ENCODE measurements around the gene GIPC1. TPM values are rescaled to one million over a fixed set of nuclear protein-coding genes. Genes with fewer than 3 reads are reported as not detected.
"Not testable (repeated sequence)": the region's sequence is repeated elsewhere in the genome, so short reads cannot be mapped to it uniquely, and the experiment has no call there.

GIPC1 gene, protein sequence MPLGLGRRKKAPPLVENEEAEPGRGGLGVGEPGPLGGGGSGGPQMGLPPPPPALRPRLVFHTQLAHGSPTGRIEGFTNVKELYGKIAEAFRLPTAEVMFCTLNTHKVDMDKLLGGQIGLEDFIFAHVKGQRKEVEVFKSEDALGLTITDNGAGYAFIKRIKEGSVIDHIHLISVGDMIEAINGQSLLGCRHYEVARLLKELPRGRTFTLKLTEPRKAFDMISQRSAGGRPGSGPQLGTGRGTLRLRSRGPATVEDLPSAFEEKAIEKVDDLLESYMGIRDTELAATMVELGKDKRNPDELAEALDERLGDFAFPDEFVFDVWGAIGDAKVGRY
- polyA plus RNA-seq (ENCODE audit: insufficient read length) = 41.1 TPM

DNA sequence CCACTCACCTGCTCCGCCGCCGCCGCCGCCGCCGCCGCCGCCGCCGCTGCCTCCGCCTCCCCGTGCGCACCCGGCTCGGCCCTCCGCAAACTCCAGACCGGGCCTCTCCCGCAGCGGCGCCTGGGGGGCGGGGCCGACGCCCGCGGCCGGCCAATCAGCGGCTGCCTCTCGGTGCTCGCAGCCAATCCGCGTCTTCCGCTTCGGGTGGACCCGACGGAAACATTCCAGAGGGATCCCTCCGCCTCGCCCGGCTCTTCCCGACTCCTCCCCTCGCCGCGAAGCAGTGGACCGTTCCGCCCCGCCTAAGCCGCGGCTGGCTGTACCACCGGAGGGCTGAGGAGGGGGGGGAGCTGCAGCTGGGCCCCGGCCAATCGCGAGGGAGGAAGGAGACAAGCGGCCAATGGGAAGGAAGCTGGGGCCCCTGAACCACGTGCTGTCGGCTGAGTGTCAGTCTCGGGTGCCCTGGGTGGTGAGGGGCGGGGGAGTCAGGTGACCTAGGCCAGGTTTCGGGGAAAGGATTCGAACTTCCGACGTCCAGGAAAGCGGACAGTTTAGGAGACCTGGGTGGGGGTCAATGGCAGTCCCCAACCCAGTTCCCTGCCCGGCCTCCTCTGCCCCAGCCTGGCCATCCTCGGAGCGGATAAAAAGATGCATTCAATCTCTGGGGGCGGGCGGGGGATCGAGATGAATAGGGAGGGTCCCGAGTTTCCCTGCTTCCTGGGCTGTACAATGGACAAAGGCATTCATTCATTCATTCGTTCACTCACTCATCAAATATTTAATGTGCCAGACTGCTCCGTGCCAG is at the start of gene GIPC1:
Gene GIPC1, minus strand, starts transcription at position 99 of the 805 bp plus-strand sequence. CDS start 13,151 bp downstream, outside the sequence.
- DNase-seq (ENCODE audit: low read depth) = peak; percentile 87

DNA sequence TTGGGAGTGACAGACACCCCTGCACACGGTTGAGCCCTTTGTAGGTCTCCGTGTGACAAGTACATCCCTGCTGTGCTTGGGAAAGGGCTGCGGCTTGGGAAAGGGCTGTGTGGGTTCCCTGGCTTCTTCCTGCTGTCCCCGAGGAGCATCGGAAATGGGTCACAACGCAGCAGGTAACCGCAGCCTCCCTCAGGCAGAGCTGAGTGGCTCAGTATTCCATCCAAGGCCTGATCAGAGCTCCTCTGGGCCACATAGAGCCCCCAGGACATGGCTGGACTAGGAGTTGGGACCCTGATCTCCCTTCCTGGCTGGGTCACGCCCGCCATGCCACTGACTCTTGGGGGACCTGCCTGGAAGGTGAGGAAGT is 49.8 kb upstream of the GIPC1 start:
- DNase-seq (ENCODE audit: low read depth) = no peak

DNA sequence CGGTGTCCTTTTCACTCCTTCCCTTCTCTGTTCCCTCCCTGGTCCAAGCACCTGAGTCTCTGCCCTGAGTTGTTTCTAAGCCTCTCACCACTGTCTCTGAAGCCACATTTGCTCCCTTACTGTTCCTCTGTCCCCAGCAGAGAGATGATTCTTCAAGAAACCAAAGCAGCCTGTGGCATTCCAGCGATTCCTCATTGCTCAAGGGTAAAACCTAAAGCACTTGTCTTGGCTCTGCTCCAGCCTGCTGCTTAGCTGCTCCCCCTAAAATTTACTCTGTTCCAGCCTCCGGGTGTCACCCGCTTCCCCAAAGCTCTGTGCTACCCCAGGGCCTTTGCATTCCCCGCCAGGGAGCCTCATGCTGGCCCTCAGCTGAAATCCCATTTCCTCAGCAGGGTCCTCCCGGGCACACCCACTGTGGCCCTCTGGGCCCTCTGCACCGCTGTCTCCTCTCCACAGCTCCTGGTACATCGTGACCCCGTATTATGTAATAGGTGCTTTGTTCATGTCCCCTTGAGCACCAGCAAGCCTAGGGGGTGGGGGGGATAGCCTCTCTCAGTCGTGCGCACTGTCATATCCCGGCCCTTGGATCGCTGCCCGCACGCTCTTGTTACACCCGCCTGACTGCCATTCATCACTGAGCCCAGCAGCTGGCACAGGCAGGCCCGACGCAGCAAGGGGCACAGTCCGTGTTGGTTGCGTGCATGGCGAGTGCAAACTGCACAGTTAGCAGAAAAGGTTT is 49.2 kb upstream of the GIPC1 start:
- no peak for DNase-seq (ENCODE audit: low read depth)

DNA sequence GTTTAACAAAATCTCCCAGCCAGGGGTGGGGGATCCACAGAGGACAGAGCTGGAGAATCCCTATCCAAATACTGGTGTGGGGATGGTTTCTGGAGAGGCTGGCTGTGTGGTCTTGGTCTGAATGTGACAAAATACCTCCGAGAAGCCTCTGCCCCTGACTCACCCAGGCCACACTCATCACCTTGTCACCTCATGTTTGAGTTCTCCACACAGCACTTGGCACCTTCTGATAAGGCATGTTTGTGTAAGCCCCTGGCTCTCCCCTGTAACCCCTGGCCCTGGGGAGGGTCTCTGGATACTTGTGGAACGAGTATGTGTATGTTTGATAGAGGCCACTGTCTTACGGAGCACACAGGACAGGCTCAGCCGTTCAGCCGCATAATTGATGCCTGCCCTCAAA is 48.1 kb upstream of the GIPC1 start:
- DNase-seq (ENCODE audit: low read depth) = no peak

DNA sequence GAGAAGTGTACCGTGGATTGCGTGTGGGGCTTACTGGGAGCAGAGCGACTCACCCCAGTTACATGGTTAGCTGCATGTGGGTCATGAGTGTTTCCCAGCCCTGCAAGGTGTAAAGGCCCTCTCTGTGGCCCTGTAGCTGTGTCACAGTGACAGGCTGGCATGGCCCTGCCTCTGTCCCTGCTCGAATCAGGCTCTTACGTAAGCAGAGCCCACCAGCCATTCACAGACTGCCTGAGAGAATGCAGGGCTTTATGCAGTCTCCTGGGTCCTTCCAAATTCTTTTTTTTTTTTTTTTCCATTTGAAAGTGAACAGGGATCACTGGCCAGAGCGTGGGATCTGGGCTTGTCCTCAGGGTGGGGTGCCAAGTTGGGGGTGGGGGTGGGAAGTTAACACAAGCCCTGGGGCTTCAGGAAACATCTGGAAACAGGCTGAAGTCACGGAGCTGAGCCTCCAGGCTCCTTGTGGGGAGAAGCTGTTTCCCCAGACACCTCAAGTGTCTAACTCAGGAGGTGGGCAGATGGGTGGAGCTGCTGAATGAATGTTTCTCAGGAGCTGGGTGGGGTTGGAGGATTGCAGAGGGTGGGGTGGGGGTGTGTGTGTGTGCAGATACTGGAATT is 46.9 kb upstream of the GIPC1 start:
- no peak for DNase-seq (ENCODE audit: low read depth)

DNA sequence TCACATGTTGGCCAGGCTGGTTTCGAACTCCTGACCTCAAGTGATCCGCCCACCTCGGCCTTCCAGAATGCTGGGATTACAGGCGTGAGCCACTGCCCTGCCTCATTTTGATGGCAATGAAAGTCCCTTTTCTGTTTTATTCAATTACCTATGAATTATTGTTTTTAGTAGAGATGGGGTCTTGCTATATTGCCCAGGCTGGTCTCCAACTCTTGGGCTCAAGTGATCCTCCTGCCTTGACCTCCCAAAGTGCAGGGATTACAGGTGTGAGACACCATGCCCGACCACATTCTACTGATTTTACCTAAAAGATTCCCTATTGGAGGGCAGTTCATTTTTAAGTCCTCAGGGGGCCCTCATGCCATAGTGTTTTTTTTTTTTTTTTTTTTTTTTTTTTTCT is 46.1 kb upstream of the GIPC1 start:
- DNase-seq (ENCODE audit: low read depth) = not testable (repeated sequence)

DNA sequence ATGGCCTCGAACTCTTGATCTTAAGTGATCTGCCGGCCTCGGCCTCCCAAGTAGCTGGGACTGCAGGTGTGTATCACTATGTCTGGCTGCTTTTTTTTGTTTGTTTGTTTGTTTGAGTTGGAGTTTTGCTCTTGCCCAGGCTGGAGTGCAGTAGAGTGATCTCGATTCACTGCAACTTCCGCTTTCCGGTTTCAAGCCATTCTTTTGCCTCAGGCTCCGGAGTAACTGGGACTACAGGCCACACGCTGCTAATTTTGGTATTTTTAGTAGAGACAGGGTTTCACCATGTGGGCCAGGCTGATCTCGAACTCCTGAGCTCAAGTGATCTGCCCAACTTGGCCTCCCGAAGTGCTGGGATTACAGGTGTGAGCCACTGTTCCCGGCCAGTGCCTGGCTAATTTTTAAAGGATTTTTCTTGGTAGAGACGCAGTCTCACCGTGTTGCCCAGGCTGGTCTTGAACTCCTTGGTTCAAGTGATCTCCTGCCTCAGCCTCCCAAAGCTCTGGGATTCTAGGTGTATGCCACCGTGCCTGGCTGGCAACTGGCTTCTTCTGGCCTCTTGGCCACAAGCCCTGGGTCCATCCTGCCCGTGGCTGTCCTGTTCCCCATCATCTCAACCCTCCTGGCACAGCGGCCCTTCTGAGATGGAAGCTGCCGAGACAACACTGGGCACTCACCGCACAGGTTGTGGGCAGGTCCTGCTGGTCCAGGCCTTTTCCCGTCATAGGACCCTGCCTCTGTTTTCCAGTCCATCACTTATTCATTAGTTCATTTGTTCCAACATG is 45.0 kb upstream of the GIPC1 start:
- DNase-seq (ENCODE audit: low read depth) = no peak

DNA sequence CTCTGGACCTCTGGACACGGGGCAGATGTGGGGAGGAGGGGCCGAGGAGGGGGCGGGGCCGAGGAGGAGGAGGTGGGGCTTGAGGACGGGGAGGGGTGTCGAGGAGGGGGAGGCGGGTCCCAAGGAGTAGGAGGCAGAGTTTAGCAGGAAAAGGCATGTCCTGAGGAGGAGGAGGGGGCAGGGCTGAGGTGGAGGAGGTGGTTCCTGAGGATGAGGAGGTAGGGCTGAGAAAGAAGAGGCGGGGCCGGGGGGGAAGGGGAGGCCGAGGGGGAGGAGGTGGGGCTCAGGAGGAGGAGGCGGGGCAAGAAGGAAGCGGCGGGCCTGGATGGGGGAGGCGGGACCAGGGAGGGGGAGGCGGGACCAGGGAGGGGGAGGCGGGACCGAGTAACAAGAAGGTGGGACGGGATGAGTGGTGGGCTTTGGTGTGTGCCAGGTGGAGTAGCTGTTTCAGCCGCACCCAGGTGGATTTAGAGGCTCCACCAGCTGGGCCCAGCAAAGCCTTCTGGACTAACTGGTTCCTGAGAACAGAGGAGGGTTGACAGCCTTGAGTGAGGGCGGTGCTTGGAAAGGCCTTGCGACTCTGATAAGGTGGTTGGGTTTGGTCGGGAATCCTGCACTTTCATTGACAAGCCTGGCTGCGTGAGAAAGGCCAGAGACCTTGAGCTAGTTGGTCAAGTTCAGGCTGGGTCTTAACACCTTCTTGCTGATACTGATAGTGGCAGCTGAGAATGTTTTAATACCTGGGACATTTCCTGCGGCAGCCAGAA is 41.2 kb upstream of the GIPC1 start:
- DNase-seq (ENCODE audit: low read depth) = no peak

DNA sequence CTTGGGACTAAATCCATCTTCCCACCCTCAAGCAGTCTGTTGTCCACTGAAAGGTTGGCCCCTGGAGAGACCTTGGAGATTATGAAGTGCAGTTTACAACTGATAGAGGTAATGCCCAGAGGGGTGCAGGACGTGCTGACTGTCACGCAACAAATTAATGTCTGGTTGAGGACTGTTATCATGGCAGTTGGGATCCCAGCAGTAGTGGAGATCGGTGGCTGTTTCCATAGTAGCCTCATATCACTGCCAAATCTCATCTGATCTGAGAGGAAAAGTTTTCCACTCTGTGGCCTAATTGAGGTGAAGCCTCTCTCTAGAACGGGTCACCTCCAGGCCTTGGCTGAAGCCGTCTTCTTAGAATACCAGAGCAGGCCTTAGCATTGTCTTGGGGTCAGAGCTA is 37.5 kb upstream of the GIPC1 start:
- no peak for DNase-seq (ENCODE audit: low read depth)

DNA sequence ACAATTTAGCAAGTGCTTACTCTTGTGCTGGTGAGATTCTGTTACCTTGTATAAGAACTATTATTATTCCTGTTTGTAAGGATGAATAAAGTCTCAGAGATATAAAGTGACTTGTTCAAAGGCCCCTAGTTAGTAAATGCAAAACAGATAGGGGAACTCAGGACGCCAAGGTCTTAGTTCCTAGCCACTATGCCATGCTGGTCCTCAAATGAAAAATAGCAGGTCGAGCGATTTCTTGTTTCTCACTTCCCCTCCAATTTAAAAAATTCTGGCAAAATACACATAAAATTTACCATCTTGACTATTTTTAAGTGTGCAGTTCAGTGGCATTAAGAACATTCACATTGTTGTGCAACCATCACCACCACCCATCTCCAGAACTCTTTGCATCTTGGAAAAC is 34.6 kb upstream of the GIPC1 start:
- no peak for DNase-seq (ENCODE audit: low read depth)

DNA sequence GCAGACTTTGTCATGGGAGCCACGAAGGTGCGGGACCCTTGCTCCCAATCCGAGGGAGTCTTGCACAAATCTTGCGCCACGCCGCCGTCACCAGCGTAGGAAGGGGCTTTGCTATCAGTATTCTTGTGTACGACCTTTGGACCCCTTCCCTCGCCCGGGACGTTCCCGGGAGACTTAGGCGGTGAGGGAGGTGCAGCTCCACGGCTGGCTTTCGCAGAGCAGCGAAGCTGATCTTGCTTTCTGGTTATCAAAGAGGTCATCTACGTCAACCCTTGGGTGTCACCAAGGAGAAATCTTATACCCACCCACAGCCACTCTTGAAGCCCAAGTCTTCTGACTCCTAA is 34.0 kb upstream of the GIPC1 start:
- no peak for DNase-seq (ENCODE audit: low read depth)

DNA sequence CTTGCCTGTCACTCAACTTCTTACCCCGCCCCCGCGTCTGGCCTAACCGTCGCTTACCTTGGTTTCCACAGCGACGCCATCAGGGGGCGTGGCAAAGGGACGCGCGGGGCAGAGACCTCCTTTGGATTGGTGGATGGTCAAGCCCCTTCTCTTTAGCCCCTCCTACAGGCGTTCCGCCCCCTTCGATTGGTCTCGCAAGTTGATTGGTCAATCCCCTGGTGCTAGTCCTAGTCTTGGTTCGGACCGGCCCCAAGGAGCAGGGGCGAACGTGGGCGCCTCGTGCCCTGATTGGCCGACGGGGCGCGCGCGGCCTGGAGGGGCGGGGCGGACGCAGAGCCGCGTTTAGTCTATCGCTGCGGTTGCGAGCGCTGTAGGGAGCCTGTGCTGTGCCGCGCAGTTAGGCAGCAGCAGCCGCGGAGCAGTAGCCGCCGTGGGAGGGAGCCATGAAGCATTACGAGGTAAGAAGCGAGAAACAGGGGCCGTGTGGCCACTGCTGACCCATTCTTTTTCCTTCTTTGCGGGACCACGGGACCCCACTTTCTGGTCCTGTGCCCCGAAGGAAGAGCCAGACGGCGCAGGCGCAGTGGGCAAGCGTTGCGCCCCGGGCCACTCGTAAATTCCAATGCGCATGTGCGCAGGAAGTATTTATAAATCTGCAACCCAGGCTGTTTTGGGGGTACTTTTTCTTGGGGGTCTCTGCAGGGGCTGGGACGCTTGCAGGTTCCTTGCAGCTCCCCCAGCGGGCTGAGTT is 33.5 kb upstream of the GIPC1 start, which contains the start of gene TECR:
Gene TECR, plus strand, starts transcription at position 341 of the 751 bp plus-strand sequence. Its CDS starts 103 bp downstream, at position 444.
- DNase-seq (ENCODE audit: low read depth) = peak; percentile 99

DNA sequence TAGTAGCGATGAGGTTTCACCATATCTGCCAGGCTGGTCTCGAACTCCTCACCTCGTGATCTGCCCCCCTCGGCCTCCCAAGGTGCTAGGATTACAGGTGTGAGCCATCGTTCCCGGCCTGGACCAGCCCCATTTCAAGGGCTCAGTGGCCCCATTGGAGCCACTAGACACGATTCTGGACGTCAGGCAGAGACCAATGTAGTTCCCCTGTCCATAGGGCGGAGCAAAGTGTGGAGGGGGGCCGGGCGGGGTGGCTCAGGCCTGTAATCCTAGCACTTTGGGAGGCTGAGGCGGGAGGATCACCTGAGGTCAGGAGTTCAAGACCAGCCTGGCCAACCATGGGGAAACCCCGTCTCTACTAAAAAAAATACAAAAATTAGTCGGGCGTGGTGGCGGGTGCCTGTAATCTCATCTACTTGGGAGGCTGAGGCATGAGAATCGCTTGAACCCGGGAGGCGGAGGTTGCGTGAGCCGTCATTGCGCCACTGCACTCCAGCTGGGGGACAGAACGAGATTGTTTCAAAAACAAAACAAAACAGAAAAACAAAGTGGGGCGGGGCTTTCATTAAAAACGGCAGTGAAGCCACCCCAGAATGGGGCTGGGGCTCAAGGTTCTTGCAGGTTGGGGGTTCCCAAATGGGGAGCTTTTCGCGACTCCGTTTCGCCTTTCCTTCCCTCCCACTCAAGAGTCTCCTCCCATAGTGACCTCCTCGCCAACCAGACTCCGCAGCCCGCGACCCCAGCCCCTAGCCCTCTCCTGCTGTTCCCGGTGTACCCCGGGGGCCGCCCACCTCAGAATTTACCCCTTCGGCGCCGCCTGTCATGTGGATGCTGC is 32.7 kb upstream of the GIPC1 start:
- no peak for DNase-seq (ENCODE audit: low read depth)

DNA sequence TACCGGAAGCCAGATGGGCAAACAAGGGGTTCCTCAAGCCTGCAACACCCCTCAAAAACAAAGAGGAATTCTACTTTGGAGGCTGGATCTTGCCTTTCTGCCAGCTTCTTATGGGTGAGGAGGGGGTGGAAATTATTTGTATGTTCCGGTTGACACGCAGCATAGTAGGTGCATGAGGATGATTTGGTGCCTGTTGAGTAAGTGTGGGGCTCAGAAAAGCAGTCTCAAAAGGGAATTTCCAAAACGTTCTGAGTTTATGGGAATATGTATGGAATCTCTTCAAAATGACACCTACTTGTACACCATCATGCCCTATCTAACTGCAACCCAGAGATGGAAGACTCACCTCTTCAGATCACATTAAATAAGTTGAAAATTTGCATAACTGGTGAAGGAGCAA is 30.5 kb upstream of the GIPC1 start:
- no peak for DNase-seq (ENCODE audit: low read depth)

DNA sequence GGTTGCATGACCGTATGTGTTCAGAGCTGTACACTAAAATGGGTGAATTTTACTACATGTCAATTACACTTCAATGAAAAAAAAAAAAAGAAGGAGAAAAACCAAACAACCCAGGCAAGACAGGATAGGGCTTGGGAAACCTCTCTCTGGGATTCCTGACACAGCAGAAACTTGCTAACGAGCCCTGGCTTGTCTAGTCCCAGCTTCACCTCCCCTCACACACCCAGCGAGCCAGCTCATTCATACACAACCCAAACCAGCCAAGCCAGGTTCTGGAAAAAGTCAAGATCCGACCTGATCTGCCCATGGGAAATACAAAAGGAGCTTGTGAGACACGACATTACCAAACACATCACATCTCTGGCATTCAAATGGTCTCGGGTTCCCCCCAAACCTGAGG is 29.8 kb upstream of the GIPC1 start:
- no peak for DNase-seq (ENCODE audit: low read depth)

DNA sequence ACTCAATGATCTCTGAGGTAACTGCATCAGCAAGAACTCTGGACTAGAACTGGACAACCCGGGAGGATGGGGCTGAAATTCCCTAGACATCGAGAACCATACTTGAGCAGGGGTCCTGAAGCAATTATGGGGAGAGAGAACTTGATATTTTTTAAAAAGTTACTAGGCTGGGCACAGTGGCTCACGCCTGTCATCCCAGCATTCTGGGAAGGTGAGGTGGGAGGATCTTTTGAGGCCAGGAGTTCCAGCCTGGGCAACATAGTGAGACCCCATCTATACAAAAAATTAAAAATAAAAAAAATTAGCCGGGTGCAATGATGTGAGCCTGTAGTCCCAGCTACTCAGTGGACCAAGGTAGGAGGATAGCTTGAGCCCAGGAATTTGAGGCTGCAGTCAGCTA is 24.6 kb upstream of the GIPC1 start:
- DNase-seq (ENCODE audit: low read depth) = no peak

DNA sequence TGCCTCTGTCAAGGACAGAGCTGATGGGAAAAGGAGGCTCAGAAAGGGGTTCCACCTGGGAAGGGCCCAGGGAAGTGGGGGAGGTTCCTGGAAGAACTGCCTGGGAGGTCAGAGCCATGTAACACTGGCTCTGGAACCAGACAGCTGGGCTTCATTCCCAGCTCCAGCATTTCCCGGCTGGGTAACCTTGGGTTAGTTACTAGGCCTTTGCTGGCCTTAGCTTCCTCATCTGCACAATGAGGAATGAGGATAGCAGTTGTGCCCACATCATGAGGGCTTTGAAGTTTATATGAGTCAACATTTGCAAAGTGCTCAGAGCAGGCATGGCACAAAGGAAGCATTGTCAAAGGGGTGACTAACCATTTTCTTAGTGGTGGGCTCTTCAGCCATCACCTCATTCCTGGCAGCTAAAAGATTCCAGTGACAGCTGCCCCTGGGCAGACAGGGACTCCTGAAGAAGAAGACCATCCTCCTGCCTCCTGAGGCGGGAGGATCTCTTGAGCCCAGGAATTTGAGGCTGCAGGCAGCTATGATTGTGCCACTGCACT is 24.0 kb upstream of the GIPC1 start:
- DNase-seq (ENCODE audit: low read depth) = no peak

DNA sequence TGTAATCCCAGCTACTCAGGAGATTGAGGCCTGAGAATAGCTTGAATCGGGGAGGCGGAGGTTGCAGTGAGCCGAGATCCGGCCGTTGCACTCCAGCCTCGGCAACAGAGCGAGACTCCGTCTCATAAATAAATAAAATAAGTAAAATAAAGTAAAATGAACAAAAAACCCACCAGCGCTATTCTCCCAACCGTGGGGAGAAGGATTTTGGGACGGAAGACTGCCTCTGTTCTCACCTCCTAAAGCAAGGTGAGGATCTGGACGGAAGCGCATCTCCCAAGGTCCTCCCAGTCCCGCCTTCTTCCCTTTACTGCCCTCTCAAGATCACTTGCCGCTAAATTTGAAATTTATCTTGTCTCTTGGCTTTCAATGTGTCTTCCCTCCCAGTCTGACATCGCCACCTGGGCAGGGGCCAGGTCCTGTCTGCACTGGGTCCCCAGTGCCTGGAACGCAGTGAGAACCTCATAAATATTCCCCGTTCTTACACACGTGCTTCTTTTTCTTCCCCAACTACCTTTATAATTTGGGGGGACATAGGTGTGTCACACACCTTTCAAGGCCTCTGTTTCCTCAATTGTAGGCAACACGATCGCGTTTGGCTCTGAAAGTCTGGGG is 23.4 kb upstream of the GIPC1 start:
- no peak for DNase-seq (ENCODE audit: low read depth)

Data from forelimb muscle (tissue), 1 donor.